HL-60/S4 treated with retinoic acid at 250 ng/mL for 4 days and 3 days (cell line): ENCODE data around the gene CGN.

ENCODE experiments used
- in situ Hi-C: fragments of 300-500 bp; cut with MboI; formaldehyde crosslinking; loops from 2 replicates; pipeline ENCODE4 v1.7.0; 2022; ENCODE audit warnings: low sequenced_read_pairs

The CGN gene, protein sequence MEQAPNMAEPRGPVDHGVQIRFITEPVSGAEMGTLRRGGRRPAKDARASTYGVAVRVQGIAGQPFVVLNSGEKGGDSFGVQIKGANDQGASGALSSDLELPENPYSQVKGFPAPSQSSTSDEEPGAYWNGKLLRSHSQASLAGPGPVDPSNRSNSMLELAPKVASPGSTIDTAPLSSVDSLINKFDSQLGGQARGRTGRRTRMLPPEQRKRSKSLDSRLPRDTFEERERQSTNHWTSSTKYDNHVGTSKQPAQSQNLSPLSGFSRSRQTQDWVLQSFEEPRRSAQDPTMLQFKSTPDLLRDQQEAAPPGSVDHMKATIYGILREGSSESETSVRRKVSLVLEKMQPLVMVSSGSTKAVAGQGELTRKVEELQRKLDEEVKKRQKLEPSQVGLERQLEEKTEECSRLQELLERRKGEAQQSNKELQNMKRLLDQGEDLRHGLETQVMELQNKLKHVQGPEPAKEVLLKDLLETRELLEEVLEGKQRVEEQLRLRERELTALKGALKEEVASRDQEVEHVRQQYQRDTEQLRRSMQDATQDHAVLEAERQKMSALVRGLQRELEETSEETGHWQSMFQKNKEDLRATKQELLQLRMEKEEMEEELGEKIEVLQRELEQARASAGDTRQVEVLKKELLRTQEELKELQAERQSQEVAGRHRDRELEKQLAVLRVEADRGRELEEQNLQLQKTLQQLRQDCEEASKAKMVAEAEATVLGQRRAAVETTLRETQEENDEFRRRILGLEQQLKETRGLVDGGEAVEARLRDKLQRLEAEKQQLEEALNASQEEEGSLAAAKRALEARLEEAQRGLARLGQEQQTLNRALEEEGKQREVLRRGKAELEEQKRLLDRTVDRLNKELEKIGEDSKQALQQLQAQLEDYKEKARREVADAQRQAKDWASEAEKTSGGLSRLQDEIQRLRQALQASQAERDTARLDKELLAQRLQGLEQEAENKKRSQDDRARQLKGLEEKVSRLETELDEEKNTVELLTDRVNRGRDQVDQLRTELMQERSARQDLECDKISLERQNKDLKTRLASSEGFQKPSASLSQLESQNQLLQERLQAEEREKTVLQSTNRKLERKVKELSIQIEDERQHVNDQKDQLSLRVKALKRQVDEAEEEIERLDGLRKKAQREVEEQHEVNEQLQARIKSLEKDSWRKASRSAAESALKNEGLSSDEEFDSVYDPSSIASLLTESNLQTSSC

GRCh38 chr1:151510957-151511635, at the start of gene CGN:
CGN (plus strand) TSS chr1:151511387; CDS start chr1:151518520, 7,133 bp downstream.
- in situ Hi-C loops = no loop called here

DNA sequence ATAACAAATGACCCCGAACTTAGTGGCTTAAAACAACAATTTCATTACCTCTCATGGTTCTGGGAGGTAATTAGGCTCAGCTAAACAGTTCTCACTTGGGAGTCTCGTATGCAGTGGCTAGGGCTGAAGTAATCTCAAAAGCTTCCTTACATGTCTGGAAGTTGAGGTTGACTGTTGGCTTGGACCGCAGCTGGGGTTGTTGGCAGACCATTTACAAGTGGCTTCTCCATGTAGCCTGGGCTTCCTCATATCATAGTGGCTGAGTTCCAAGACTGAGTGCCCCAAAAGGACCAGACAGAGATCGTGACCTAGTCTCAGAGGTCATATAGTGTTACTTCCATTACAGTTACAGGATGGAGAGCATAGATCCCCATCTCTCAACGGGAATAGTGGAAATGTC, 49.5 kb upstream of the CGN start:
- in situ Hi-C loops = no loop called here

DNA sequence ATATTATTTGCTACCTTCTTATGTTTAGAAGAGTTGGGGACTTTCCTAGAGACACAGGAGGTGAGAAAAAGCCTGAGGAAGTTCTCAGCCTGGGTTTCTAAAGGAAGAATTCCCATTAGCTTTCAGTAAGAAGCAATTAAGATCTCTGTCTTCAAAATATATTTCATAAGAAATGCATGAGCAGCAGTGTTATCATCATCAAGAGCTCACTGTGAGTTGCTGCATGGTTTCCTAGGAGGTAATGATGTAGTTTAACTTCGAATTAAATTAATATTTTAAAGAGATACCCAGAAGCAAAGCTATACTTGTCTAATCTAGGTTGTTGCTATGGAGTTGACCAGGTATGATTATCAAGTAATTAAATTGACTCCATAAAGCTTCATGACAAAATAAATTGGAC, 46.2 kb upstream of the CGN start:
- in situ Hi-C loops = no loop called here

DNA sequence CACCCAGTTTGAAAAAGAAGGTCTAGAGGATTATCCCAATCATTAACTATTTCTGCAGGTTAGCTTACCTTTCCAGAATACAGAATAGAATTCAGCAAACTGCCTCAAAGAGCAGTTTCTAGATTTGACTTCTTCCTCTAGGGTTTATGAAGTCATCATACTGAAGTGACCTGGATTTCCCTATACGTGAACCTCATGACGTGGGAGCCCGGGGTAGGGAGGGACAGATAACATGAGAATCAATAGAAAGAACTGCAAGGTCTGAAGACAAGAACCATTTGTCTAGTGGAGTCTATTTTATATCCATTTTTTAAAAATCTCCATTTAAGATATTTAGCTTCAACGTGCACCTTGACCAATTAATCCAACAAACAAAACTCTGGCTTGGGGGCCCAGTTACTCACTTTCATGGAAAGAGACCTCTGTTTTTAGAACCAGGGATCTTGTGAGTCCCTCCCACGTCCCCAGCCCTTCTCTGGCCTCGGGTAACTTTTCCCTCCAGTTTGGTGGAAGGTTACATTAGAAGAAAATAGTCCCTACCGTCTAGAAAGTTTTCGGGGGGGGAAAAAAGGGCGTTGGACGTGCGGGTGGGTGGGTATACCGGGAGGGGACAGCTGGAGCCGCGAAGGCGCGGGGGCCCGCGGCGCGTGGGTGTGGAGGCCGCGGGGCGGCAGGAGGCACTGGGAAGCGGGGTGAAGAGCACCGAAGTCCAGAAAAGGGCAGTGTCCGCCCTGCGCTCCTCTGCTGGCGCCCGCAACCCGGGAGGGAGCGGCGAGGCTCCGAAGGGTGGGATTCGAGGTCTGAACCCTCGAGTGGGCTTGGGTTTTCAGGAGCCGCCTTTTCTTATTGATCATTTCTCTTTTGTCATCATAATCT, 38.1 kb upstream of the CGN start:
- in situ Hi-C loops = no loop called here

GRCh38 chr1:151474745-151475144, 36.4 kb upstream of the CGN start:
- in situ Hi-C loops = no loop called here

DNA sequence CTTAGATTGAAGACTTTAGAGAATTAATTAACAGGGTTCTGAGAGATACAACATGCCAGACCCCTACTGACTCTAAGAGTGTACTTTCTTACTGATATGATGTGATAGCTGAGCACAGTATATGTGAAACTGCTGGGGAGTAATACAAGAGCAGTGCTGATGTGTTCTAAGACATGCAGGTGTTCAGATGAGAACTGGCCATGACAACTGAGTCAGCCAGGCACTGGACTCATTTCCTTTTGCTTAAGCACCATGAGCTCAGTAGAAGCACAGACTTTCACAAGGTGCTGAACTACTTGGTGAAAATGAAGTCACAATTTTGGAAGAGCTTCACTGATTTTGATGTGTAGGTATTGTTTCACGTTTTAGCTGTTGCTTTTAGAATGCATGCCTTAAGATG, 36.0 kb upstream of the CGN start:
- in situ Hi-C loops = no loop called here

GRCh38 chr1:151476083-151476482, 35.1 kb upstream of the CGN start:
- in situ Hi-C loops = no loop called here

DNA sequence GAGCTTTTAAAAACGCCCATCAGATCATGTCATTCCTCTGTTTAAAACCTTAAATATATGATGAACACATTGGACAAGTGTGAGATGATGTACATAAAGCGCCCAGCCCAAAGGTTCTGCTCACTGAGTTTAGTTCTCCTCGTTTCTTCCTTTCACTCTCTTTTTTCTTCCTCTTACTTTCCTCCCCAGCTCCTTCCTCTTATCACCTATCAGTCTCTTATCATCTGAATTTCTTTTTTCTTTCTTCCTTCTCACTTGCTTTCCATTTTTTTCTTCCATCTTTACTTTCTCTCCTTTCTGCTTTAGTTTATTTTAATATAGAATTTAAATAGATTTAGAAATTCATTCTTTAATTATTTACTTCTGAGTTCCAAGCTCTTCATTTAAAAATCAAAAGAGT, 34.1 kb upstream of the CGN start:
- in situ Hi-C loops = no loop called here

DNA sequence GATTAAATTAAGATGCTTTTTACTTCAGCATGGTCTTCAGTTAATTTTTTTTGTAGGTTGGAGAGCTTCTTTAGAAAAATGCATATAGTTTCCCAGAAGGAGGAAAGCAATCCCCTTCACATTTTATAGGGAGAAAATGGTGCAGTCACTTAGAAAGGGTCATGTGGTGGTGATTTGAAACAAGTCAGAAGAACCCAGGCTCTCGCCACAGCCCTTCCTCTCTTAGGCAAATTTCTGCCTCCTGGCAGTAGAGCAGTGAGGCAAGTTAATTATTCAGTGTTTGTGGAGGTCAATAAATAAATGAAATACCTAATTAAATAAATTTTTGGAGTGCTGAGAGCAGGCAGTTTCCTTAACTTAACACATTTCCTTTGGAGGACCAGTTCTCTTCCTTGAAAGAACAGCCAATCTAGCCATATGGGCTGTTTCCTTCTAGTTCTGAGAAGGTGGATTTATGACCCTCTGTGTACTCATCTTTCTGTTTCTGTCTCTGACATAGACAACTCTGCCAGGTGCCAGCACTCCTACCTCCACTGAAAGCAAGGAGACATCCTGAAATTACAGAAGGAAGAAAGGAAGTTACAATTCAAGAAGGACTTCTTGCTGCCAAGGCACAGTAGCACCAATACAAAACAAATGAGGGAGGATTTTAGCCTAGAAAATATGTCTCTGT, 32.9 kb upstream of the CGN start:
- in situ Hi-C loops = no loop called here

GRCh38 chr1:151478923-151479322, 32.3 kb upstream of the CGN start:
- in situ Hi-C loops = no loop called here

DNA sequence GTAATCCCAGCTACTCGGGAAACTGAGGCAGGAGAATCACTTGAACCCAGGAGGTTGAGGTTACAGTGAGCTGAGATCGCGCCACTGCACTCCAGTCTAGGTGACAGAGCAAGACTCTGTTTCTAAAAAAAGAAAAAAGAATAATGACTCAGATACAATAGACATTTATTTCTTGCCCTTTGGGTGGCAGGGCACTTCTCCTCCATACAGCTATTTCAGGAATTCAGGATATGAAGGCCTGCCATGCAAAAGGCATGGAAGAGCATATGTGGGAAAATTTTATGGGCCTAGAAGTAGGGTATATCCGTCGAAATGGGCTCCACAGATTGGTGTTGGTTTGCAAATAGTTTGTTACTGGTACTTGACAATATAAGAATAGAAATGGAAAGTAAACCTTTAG, 31.7 kb upstream of the CGN start:
- in situ Hi-C loops = no loop called here

DNA sequence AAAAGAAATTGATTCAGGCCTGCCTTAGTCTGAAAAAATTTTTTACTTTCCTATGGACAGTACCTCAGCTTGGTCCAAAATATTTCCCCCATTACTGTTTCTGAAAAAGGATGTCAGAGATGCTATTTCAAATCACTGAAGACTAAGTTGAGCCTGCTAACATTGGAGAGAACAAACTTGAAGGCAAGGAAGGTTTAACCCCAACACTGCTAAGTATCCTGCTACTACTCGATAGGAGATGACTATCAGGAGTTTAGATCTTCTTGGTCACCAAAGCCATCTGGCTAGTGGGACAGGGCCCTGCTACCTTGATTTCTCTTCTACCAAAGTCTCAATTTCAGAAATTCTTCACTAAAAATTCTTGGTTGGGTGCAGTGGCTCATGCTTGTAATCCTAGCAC, 29.2 kb upstream of the CGN start:
- in situ Hi-C loops = no loop called here

DNA sequence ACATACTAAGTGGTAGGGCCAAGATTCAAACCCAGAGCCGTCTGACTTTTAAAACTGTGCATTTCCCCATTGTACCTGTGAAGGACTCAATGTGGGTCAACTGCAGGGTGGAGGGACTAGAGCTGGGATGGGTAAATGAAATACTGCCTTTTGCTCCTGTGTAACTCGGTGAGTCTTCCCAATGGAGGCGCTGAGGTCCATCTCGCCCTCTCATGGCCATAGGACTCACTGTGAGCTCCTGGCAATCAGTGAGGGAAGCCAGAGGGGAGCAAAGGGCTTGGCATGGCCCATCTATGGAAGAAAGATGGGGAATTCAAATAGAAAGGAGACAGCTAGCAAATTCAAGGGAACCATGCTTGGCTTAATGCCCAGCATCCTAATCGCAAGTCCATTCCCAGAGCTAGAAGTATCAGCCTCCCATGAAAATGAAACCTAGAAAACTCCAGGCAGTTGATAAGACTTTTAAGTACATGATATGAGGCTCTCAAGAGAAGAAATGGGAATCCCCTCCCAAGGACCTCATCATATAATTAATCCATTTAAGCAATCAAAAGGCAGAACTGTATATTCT, 25.4 kb upstream of the CGN start:
- in situ Hi-C loops = no loop called here

DNA sequence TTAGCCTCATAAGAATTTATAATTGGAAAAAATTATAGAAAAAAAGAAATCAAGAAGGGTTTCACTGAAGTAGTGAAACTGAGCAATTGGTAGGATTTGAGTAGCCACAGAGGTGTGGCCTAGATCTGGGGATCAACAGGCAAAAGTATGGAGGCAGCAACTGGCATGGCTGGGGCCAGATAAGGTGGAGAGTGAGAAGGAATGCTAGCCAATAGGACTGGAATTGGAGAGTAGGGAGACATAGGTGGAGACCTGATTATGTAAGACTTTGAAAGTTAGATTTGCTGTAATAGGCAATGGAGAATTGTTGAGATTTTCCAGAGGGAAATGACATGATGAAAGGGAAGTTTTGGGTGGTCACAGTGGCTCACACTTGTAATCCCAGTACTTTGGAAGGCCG, 24.6 kb upstream of the CGN start:
- in situ Hi-C loops = no loop called here

DNA sequence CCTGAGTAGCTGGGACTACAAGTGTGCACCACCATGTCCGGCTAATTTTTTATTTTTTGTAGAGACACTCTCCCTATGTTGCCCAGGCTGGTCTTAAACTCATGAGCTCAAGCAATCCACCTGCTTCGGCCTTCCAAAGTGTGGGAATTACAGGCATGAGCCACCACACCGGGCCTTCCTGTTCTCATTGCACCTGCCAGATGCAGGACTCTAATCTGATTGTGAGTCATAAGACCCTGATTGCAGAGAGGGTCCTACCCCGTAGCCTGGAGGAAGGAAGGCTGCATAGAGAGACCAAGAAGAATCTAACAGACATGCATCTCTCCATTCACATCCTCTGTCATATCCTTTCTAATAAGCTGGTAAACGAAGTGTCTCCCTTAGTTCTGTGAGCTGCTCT, 19.5 kb upstream of the CGN start:
- in situ Hi-C loops = no loop called here

DNA sequence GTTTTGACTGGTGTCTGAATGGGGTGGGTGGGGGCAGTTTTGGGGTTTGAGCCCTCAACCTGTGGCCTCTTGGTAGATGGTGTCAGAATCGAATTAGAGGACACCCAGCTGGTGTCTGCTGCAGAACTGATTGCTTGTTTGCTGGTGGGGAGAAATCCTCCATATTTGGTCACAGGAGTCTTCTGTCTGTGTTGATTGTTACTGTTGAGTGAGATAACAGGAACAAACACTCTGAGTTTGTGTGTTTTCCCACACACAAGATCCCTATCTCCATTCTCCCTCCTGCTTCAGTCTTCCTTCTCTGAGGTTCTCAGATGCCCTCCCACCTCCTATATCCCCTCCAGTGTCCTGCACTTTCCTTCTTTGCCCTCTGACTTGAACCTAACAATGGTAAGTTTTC, 19.1 kb upstream of the CGN start:
- in situ Hi-C loops = no loop called here

DNA sequence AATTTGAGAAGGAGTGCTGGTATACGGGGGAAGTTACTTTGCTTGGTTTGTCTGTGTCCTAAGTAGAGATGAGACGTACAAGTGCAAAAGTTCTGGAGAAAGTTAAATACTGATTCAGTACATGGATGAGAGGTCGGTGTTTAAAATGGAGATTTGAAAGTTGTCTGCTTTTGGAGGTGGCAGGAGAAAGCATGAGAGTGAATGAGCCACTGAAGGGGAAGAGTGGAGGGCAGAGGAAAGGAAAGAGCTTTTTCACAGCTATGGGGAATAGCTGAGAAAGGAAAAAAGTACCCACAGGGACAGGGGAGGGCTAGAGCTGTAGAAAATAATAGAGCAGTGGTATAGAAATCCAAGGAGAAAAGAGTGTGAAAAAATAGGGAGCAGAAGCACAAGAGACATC, 18.1 kb upstream of the CGN start:
- in situ Hi-C loops = no loop called here

DNA sequence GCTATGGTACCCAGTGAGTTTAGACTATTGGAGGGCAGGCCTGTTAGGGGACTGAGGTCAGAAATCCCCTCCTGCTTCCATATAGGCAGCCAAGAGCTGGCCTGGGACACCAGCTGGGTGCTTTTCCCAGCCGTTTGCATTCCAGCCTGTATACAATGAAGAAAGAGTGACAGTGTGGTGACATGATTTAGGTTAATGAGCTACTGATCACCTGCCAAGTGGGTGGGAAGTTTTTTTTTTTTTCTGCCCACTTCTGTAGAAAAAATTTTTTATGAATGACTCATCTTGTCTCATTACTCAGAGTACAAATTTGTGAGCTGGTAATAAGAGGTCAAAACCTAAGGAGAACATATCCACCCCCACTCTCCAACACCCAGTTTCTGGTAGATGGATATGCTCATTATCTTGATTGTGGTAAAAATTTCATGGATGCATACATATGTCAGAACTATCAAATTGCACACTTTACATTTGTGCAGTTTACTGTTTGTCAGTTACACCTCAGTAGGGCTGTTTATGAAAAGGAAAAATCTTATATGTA, 16.4 kb upstream of the CGN start:
- in situ Hi-C loops = no loop called here

DNA sequence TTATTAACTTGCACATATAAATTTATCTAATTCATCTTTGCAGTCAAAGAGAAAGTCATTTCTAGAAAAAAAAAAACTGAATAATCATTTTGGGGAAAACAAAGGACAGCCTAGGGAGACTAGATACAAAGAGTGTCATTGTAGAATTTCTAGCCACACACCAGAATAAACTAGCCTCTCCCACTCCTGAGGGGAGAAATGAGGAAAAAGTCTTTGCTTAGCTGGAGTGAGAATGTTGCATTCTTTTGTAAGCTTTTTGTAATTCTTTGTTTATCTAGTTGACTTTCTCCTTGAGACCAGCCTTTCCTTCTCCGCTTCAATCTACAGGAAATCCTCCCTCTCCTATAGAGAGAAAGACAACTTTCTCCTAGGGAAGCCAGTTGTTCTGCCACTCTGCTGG, 15.9 kb upstream of the CGN start:
- in situ Hi-C loops = no loop called here
